ENCODE data around the gene ELL.
A peak's percentile ranks its signal among the peaks of the same experiment; 100 is the strongest.

The ELL gene

GRCh38 chr19:18488838-18489626 lies 32.8 kb downstream of the ELL start:
- no peak for DNase-seq (ENCODE audit: low read depth in 2 of 2)

- DNase-seq (ENCODE audit: low read depth in 2 of 2): no peak
These were observed 33.5 kb downstream of the ELL start for GRCh38 chr19:18488403-18488723.

GRCh38 chr19:18487576-18488402 lies 34.1 kb downstream of the ELL start:
- no peak for DNase-seq (ENCODE audit: low read depth in 2 of 2)

GRCh38 chr19:18486746-18487145 lies 35.1 kb downstream of the ELL start:
- no peak for DNase-seq (ENCODE audit: low read depth in 2 of 2)

- DNase-seq (ENCODE audit: low read depth in 2 of 2): no peak
These were observed 36.9 kb downstream of the ELL start for GRCh38 chr19:18484992-18485391.

GRCh38 chr19:18483119-18483890 lies 38.6 kb downstream of the ELL start:
- DNase-seq (ENCODE audit: low read depth in 2 of 2): no peak

- peak in 1 of 2 donors; percentile 28 for DNase-seq (ENCODE audit: low read depth in 2 of 2)
These were observed 40.2 kb downstream of the ELL start for GRCh38 chr19:18481505-18482222.

- no peak for DNase-seq (ENCODE audit: low read depth in 2 of 2)
These were observed 41.7 kb downstream of the ELL start for GRCh38 chr19:18480006-18480691.

- peak; percentile 74 for DNase-seq (ENCODE audit: low read depth in 2 of 2)
These were observed 43.1 kb downstream of the ELL start for GRCh38 chr19:18478545-18479311.

- DNase-seq (ENCODE audit: low read depth in 2 of 2): no peak
These were observed 43.9 kb downstream of the ELL start for GRCh38 chr19:18477974-18478373.

GRCh38 chr19:18477042-18477779 lies 44.7 kb downstream of the ELL start:
- DNase-seq (ENCODE audit: low read depth in 2 of 2): no peak

GRCh38 chr19:18476507-18477041 lies 45.3 kb downstream of the ELL start:
- no peak for DNase-seq (ENCODE audit: low read depth in 2 of 2)

GRCh38 chr19:18475762-18476331 lies 46.0 kb downstream of the ELL start:
- no peak for DNase-seq (ENCODE audit: low read depth in 2 of 2)

- DNase-seq (ENCODE audit: low read depth in 2 of 2): no peak
These were observed 46.8 kb downstream of the ELL start for GRCh38 chr19:18475004-18475453.

- no peak for DNase-seq (ENCODE audit: low read depth in 2 of 2)
These were observed 47.4 kb downstream of the ELL start for GRCh38 chr19:18474366-18474887.

- DNase-seq (ENCODE audit: low read depth in 2 of 2): no peak
These were observed 48.2 kb downstream of the ELL start for GRCh38 chr19:18473706-18474087.

- DNase-seq (ENCODE audit: low read depth in 2 of 2): no peak
These were observed 48.7 kb downstream of the ELL start for GRCh38 chr19:18473003-18473705.

GRCh38 chr19:18470787-18471186 lies 51.1 kb downstream of the ELL start:
- no peak for DNase-seq (ENCODE audit: low read depth in 2 of 2)
